Activated CD4-positive, alpha-beta T cell treated with anti-CD3 and anti-CD28 coated beads, Interleukin-10, Interleukin-2, amounts not matched to agents 100 ng/mL and 50 ng/mL, durations not matched to agents 16 hours and 8 hours (primary cell): ENCODE data around the gene COA1.
"Not testable (repeated sequence)": the region's sequence is repeated elsewhere in the genome, so short reads cannot be mapped to it uniquely, and the experiment has no call there.

ENCODE experiments used
- DNase-seq: peaks from one replicate; pipeline ENCODE4 v3.0.0-alpha.2; 2020

Gene COA1

GRCh38 chr7:43650457-43651052 lies 78.8 kb downstream of the COA1 start:
- peak; percentile 42 for DNase-seq

DNA sequence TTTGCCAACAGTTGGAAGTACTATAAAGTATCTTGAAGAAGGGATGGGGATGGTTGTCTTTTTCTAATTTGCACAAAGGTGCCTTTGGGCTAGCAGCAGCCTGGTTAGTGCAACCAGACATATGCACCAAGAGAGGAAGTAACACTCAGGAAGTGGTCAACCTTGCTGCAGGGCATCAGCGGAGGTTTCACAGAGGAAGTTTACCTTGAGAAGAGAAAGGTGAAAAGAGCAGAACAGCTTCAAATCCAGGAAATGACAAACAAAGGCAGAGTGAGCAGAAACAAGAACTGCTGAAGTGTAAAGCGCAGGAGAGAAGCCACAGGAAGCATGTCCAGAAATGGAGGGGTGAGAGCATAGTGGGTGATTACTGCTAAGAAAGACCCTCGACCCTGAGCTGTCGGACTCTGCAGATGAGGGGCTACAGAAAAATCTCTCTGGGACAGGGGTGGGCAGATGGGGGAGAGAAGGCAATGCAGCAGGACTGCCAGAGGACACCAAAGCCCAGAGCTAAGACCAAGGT lies 79.5 kb downstream of the COA1 start:
- peak; percentile 94 for DNase-seq

GRCh38 chr7:43648473-43649406 lies 80.6 kb downstream of the COA1 start:
- peak; percentile 95 for DNase-seq

DNA sequence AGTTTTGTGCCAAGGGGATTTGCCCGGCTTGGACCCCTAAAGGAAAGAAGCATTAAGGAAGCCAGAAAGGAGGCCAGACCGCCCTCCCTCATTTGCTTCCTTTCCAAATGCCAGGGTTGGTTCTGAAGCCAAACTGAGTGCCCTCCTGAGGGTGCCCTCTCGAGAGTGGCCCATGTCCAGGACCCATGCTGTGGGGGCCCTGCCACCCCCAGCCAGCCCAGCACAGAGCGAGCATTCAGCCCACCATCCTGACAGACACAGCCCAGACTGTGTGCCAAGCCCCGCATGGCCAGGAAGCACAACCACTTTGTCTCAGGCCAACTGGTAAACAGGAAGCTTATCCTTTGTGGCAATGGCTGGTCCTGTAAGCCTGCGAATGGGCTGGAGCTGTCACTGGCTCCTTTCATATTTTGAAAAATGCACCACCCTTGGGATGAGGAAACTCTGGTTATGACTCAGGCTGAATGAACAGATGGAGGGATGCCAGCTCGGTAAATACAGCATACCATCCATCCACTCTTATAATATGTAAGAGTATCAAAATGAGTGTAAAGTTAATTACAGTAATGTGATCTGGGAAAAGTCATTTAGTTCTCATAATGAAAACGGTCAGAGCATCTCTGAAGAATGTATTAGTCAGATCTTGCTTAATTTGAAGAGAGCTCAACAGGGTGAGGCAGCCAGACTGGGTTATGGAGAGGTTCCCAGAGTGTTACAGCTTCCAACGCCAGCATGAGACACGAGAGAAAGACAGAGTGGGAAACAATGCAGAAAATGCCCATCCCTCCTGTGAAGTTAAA lies 81.5 kb downstream of the COA1 start:
- DNase-seq, result peak; percentile 93

DNA sequence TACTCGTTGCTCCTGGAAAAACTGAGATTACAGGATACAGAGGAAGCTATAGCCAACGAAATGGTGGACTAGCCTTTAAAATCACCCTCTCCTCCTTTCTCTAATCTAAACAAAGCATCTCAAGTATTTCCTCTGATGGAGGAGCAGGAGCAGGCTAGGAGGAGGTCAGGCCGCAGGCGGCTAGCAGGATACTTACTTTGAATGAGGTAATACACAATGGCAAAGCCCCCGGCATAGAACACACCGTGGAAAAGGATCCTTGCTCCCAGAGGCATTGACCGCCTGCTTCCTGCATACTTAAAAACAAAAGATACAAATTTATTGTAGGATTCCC lies 82.0 kb downstream of the COA1 start:
- no peak for DNase-seq

GRCh38 chr7:43646603-43647338 lies 82.6 kb downstream of the COA1 start:
- DNase-seq, result no peak

GRCh38 chr7:43645699-43646226 lies 83.6 kb downstream of the COA1 start:
- DNase-seq, result no peak

DNA sequence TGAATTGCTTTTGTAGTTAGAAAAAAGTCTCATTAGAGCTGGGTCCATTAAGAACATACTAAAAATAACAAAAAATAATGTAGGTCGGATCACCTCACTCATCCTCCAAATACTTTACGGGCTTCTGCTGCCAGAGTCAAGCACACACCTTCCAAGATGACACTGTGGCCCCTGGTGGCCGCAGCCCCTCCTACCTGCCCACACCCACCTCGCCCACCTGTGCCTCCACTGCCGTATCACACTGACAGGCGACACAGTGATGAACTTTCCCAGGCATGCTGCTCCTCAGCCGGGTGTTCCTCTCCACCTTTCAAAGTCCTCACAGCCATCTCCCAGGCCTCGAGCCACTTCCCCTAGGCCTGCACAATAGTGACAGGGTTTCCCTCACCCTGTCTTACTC lies 85.5 kb downstream of the COA1 start:
- no peak for DNase-seq

- no peak for DNase-seq
These were observed 86.3 kb downstream of the COA1 start for GRCh38 chr7:43642897-43643630.

DNA sequence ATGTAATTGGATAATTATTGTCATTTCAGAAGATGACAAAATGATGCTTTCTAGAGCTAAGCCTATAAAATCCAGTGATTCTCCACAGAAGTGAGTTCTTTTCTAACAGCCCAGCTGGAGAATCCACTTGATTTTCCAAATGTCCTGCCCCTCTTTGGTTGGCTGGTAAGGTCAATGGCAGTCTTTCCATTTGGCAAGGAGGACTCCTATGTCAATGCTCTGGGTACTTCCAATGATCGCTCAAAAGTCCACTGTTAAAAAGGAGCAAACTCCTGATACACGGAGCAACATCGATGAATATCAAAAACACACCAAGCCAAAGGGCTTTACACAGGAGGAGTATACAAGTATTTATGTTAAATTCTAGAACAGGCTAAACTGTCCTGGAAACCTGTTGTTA lies 88.6 kb downstream of the COA1 start:
- DNase-seq, result no peak

- DNase-seq, result no peak
These were observed 89.3 kb downstream of the COA1 start for GRCh38 chr7:43639858-43640491.

- DNase-seq, result no peak
These were observed 92.1 kb downstream of the COA1 start for GRCh38 chr7:43637114-43637806.

GRCh38 chr7:43636093-43636492 lies 93.2 kb downstream of the COA1 start:
- DNase-seq, result no peak

DNA sequence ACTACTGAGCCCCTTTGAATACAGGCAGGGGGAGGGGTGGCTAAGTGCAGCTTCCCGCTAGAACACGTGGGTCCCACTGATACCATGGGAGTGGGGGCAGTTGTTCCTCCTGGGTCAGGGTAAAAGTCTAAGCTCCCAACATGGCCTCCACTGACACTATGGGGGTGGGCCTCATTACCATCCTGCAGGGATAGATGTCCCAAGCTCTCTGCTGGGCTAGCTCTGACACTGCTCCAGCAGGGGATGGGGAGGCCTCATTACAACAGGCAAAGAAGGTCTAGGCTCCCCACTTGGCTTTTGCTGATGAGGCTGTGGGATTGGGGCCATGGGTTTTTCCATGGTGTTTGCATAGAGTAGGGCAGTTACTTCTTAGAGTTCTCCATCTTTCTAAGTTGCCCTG lies 94.9 kb downstream of the COA1 start:
- DNase-seq, result no peak

- DNase-seq, result no peak
These were observed 96.6 kb downstream of the COA1 start for GRCh38 chr7:43632746-43633145.

- DNase-seq, result no peak
These were observed 97.8 kb downstream of the COA1 start for GRCh38 chr7:43631559-43631958.

DNA sequence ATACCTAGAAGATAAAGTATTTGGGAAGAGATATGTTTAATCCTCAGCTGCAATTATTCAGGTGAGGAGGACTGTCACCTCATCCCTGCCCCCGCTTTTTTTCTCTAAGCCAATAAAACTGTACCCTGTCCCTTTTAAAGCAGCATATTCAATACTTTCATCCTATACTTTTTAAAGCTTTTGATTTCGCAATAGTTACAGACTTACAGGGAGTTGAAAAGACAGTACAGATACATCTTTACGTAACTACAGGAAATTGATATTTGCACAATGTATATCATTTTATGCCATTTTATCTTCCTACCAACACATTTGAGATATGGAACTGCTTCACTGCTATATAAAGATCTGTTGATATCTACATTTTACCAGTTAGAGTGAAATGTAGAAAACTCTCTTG lies 98.8 kb downstream of the COA1 start:
- DNase-seq, result no peak

DNA sequence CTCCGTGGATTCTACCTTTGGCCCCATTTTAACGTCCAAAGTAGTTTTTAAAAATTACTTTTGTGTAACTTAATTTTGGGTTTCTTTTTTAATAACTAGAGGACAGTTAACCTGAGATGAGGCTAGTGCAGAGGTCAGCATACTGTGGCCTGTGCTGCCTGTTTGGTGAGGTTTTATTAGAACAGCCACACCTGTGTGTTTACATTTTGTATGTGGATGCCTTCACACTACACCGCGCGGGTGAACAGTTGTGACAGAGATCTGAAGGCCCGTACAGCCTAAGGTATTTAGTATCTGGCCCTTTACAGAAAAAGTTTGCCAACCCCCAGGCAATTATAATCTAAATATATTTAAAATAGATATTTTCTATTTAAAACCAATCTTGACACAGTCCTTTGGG lies 99.5 kb downstream of the COA1 start:
- DNase-seq, result no peak

- no peak for DNase-seq
These were observed 100.9 kb downstream of the COA1 start for GRCh38 chr7:43628431-43628830.

GRCh38 chr7:43627798-43628197 lies 101.5 kb downstream of the COA1 start:
- not testable (repeated sequence) for DNase-seq

DNA sequence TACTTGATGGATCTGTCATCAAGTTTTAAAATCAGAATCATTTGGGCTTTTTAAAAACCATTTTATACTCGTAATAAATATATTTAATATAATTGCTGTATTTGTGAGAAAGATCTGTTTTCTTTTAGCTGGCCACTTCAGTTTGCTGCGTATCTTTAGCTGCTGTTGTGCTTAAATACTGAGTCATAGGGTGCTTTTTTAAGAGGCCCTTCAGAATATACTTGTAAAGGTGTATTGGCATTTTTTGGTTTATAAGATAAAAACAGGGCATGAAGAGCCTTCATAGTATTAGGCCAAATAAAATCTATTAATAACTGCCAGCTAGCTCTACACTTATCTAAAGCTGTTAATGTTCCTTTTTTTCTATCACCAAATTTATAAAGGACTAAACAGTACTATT lies 102.6 kb downstream of the COA1 start:
- no peak for DNase-seq
